ENCODE data around the gene PEX11G. TPM values are rescaled to one million over a fixed set of nuclear protein-coding genes. Genes with fewer than 3 reads are reported as not detected.
"Not testable (repeated sequence)": the region's sequence is repeated elsewhere in the genome, so short reads cannot be mapped to it uniquely, and the experiment has no call there.

PEX11G gene
- total RNA-seq, 1 donor from 2014 or later: 5.5 TPM

DNA sequence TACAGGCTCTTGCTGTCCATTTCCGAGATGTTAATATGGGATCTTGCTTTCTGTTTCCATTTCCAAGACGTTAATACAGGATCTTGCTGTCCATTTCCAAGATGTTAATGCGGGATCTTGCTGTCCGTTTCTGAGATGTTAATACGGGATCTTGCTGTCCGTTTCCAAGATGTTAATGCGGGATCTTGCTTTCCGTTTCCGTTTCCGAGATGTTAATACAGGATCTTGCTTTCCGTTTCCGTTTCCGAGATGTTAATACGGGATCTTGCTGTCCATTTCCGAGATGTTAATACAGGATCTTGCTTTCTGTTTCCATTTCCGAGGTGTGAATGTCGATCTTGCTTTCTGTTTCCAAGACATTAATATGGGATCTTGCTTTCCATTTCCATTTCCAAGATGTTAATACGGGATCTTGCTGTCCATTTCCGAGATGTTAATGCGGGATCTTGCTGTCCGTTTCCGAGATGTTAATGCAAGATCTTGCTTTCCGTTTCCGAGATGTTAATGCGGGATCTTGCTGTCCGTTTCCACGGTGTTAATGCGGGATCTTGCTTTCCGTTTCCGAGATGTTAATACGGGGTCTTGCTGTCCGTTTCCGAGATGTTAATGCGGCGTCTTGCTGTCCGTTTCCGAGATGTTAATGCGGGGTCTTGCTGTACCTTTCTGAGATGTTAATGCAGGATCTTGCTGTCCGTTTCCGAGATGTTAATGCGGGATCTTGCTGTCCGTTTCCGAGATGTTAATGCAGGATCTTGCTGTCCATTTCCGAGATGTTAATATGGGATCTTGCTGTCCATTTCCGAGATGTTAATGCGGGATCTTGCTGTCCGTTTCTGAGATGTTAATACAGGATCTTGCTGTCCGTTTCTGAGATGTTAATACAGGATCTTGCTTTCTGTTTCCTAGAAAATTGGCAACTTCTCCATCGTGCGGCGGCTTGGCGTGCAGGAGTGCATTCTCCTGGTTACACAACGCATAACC lies 38.3 kb downstream of the PEX11G start:
- Mint-ChIP-seq H3K27me3 (no peaks in the 10 kb centered on the region), H3K4me3 (ENCODE audit: low read depth) (no peak overlapping the region), H3K9me3 (ENCODE audit: low read depth) (peaks cover 31% of the 10 kb centered on the region), H3K27ac (peak overlapping the region; percentile 81), H3K4me1 (ENCODE audit: low read depth) (no peaks in the 10 kb centered on the region), H3K36me3 (ENCODE audit: insufficient read depth) (peaks cover 74% of the 10 kb centered on the region)
- DNase-seq (ENCODE audit: low spot score, unreplicated experiment): no peak
- TF ChIP-seq, protein P1, sequence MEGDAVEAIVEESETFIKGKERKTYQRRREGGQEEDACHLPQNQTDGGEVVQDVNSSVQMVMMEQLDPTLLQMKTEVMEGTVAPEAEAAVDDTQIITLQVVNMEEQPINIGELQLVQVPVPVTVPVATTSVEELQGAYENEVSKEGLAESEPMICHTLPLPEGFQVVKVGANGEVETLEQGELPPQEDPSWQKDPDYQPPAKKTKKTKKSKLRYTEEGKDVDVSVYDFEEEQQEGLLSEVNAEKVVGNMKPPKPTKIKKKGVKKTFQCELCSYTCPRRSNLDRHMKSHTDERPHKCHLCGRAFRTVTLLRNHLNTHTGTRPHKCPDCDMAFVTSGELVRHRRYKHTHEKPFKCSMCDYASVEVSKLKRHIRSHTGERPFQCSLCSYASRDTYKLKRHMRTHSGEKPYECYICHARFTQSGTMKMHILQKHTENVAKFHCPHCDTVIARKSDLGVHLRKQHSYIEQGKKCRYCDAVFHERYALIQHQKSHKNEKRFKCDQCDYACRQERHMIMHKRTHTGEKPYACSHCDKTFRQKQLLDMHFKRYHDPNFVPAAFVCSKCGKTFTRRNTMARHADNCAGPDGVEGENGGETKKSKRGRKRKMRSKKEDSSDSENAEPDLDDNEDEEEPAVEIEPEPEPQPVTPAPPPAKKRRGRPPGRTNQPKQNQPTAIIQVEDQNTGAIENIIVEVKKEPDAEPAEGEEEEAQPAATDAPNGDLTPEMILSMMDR (IDR thresholded peaks at IDR 0.05; ENCODE audit: unreplicated experiment): no peak

DNA sequence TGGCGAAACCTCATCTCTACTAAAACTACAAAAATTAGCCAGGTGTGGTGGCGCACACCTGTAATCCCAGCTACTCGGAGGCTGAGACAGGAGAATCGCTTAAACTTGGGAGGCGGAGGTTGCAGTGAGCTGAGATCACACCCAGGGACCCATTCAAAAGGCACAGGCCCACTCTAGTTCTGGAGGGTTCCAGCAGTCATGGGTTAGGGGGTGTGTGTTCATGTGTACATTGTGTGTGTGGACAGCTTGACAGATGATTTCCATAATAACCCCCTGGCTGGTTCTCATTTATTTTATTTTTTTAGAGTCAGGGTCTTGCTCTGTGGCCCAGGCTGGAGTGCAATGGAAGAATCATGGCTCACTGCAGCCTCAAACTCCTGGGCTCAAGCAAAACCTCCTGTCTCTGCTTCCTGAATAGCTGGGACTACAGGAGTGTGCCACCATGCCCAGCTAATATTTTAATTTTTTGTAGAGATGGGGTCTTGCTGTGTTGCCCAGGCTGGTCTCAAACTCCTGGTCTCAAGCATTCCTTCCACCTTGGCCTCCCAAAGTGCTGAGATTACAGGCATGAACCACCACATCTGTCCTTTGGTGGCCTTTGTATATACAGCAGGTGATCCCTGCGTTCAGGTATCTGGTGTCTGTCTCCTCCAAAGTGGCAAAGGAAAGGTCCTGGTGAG lies 39.3 kb downstream of the PEX11G start:
- H3K4me3 Mint-ChIP-seq (ENCODE audit: low read depth); H3K27ac Mint-ChIP-seq; H3K27me3 Mint-ChIP-seq; DNase-seq (ENCODE audit: low spot score, unreplicated experiment); H3K4me1 Mint-ChIP-seq (ENCODE audit: low read depth): not testable (repeated sequence)
- Mint-ChIP-seq H3K36me3 (ENCODE audit: insufficient read depth) (peaks cover 64% of the 10 kb centered on the region), H3K9me3 (ENCODE audit: low read depth) (peaks cover 24% of the 10 kb centered on the region)

DNA sequence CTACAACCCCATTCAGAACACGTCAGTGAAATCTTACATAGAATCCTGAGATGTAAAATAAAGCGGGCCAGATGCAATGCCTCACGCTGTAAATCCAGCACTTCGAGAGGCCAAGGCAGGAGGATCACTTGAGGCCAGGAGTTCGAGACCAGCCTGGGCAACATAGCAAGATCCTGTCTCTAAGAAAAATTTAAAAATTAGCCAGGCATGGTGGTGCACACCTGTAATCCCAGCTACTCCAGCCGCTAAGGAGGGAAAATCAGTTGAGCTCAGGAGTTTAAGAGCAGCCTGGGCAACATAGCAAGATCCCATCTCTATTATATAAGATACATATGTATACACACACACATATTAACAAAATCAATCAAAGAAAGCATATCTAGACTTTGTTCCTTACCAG lies 41.2 kb downstream of the PEX11G start:
- no peak overlapping the region for H3K4me3 Mint-ChIP-seq (ENCODE audit: low read depth)
- TF ChIP-seq, protein P1 (IDR thresholded peaks at IDR 0.05; ENCODE audit: unreplicated experiment): no peak
- no peak for DNase-seq (ENCODE audit: low spot score, unreplicated experiment)
- no peak overlapping the region for H3K27ac Mint-ChIP-seq
- peaks cover 17% of the 10 kb centered on the region for H3K9me3 Mint-ChIP-seq (ENCODE audit: low read depth)
- no peaks in the 10 kb centered on the region for H3K4me1 Mint-ChIP-seq (ENCODE audit: low read depth)
- no peaks in the 10 kb centered on the region for H3K27me3 Mint-ChIP-seq
- H3K36me3 Mint-ChIP-seq (ENCODE audit: insufficient read depth): peaks cover 54% of the 10 kb centered on the region

DNA sequence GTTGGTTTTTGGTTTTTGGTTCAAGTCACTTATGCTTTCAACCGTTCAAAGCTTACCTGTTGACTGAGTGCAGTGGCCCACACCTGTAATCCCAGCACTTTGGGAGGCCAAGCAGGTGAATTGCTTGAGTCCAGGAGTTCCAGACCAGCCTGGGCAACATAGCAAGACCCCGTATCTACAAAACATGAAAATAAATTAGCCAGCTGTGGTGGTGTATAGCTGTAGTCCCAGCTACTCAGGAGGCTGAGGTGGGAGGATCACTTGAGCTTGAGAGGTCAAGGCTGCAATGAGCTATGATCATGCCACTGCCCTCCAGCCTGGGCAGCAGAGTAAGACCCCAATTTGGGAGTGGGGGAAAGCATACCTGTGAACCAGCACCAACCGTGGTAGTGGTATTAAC lies 43.7 kb downstream of the PEX11G start:
- Mint-ChIP-seq H3K4me1 (ENCODE audit: low read depth) (no peaks in the 10 kb centered on the region), H3K27ac (no peak overlapping the region), H3K4me3 (ENCODE audit: low read depth) (no peak overlapping the region), H3K9me3 (ENCODE audit: low read depth) (peaks cover 5% of the 10 kb centered on the region), H3K36me3 (ENCODE audit: insufficient read depth) (peaks cover 41% of the 10 kb centered on the region), H3K27me3 (no peaks in the 10 kb centered on the region)
- TF ChIP-seq, protein P1 (IDR thresholded peaks at IDR 0.05; ENCODE audit: unreplicated experiment): no peak
- no peak for DNase-seq (ENCODE audit: low spot score, unreplicated experiment)

DNA sequence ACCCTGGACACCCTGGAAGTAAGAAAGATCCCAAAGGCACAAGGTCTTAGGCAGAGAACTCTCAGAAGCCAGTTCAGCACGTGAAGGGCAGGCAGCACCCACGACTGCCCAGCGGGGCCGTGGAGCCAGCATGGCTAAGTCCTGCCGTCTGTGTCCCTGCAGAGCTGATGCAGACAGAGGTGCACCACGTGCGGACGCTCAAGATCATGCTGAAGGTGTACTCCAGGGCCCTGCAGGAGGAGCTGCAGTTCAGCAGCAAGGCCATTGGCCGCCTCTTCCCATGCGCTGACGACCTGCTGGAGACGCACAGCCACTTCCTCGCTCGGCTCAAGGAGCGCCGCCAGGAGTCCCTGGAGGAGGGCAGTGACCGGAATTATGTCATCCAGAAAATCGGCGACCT lies 44.8 kb downstream of the PEX11G start:
- no peak overlapping the region for H3K4me3 Mint-ChIP-seq (ENCODE audit: low read depth)
- H3K27ac Mint-ChIP-seq: no peak overlapping the region
- peaks cover 35% of the 10 kb centered on the region for H3K36me3 Mint-ChIP-seq (ENCODE audit: insufficient read depth)
- H3K9me3 Mint-ChIP-seq (ENCODE audit: low read depth): peaks cover 4% of the 10 kb centered on the region
- H3K27me3 Mint-ChIP-seq: no peaks in the 10 kb centered on the region
- H3K4me1 Mint-ChIP-seq (ENCODE audit: low read depth): no peaks in the 10 kb centered on the region
- TF ChIP-seq, protein P1 (IDR thresholded peaks at IDR 0.05; ENCODE audit: unreplicated experiment): no peak
- DNase-seq (ENCODE audit: low spot score, unreplicated experiment): no peak

Measured in progenitor cell of endocrine pancreas (in vitro differentiated cells).